Renal pelvis (tissue), 4 donors: ENCODE measurements around the gene BRCA1. TPM values are rescaled to one million over a fixed set of nuclear protein-coding genes. Genes with fewer than 3 reads are reported as not detected.
A peak's percentile ranks its signal among the peaks of the same experiment; 100 is the strongest.
"Not testable (repeated sequence)": the region's sequence is repeated elsewhere in the genome, so short reads cannot be mapped to it uniquely, and the experiment has no call there.

Experiments used
- DNase-seq: peaks from one replicate; pipeline ENCODE4 v3.0.0-alpha.2; 2013
- polyA plus RNA-seq, 3 donors: library from polyadenylated mRNA; unstranded; fragments of 120-200 nt; gene quantifications; one replicate each; pipeline ENCODE4 v1.2.1, GENCODE V29; 2013; ENCODE audit not compliant: insufficient read length in 3 of 3

The BRCA1 gene
- polyA plus RNA-seq, 3 donors = 13.9 to 19.5 (median 17.1) TPM

GRCh38 chr17:43138531-43138930, 13.4 kb upstream of the BRCA1 start:
- not testable (repeated sequence) for DNase-seq

- DNase-seq = not testable (repeated sequence)
These were observed 11.4 kb upstream of the BRCA1 start for GRCh38 chr17:43136574-43136973.

- no peak for DNase-seq
These were observed 10.3 kb upstream of the BRCA1 start for GRCh38 chr17:43135454-43135819.

- no peak for DNase-seq
These were observed 9.8 kb upstream of the BRCA1 start for GRCh38 chr17:43134774-43135453.

- DNase-seq = not testable (repeated sequence)
These were observed 8.3 kb upstream of the BRCA1 start for GRCh38 chr17:43133439-43133838.

- DNase-seq = no peak
These were observed 7.0 kb upstream of the BRCA1 start for GRCh38 chr17:43132117-43132516.

- no peak for DNase-seq
These were observed 4.5 kb upstream of the BRCA1 start for GRCh38 chr17:43129671-43130010.

- DNase-seq = not testable (repeated sequence)
These were observed 2.2 kb upstream of the BRCA1 start for GRCh38 chr17:43127333-43127876.

GRCh38 chr17:43126911-43127290, 1.7 kb upstream of the BRCA1 start:
- no peak for DNase-seq

- DNase-seq = no peak
These were observed 1.1 kb upstream of the BRCA1 start for GRCh38 chr17:43125967-43126910.

- DNase-seq = no peak
These were observed 6.2 kb downstream of the BRCA1 start for GRCh38 chr17:43118679-43119615.

- DNase-seq = peak; percentile 50
These were observed 11.0 kb downstream of the BRCA1 start for GRCh38 chr17:43114151-43114552.

- no peak for DNase-seq
These were observed 18.6 kb downstream of the BRCA1 start for GRCh38 chr17:43106552-43106951.

GRCh38 chr17:43105146-43105545, 20.0 kb downstream of the BRCA1 start:
- DNase-seq = no peak

GRCh38 chr17:43104665-43105064, 20.5 kb downstream of the BRCA1 start:
- no peak for DNase-seq

GRCh38 chr17:43095364-43095763, 29.8 kb downstream of the BRCA1 start:
- not testable (repeated sequence) for DNase-seq

- DNase-seq = no peak
These were observed 30.9 kb downstream of the BRCA1 start for GRCh38 chr17:43094129-43094835.

GRCh38 chr17:43092901-43093300, 32.3 kb downstream of the BRCA1 start:
- DNase-seq = no peak

- no peak for DNase-seq
These were observed 35.1 kb downstream of the BRCA1 start for GRCh38 chr17:43090022-43090421.

GRCh38 chr17:43085474-43085873, 39.7 kb downstream of the BRCA1 start:
- peak; percentile 38 for DNase-seq

- DNase-seq = no peak
These were observed 45.4 kb downstream of the BRCA1 start for GRCh38 chr17:43079641-43080302.
